Stimulated activated CD4-positive, alpha-beta T cell treated with anti-CD3 and anti-CD28 coated beads, Interleukin-2, amount 100 ng/mL, for 48 hours (primary cell): ENCODE results near the gene REPIN1.
"Not testable (repeated sequence)": the region's sequence is repeated elsewhere in the genome, so short reads cannot be mapped to it uniquely, and the experiment has no call there.

Experiments
- DNase-seq, 2 donors: peaks; one replicate each; pipeline ENCODE4 v3.0.0-alpha.2; 2020

REPIN1 gene

GRCh38 chr7:150378115-150378852, 9.7 kb downstream of the REPIN1 start:
- peak in 1 of 2 donors; percentile 21 for DNase-seq

- peak; percentile 86 to 87 for DNase-seq
Measured at GRCh38 chr7:150378853-150379440, 10.3 kb downstream of the REPIN1 start, which contains the start of gene ZNF775. Gene ZNF775 (plus strand): TSS chr7:150379330. CDS start chr7:150388471, 9,141 bp downstream.

GRCh38 chr7:150379441-150380379, 11.1 kb downstream of the REPIN1 start:
- no peak for DNase-seq

GRCh38 chr7:150380463-150380862, 11.8 kb downstream of the REPIN1 start:
- no peak for DNase-seq

- no peak for DNase-seq
Measured at GRCh38 chr7:150381096-150381495, 12.5 kb downstream of the REPIN1 start.

- DNase-seq, result no peak
Measured at GRCh38 chr7:150381785-150382122, 13.1 kb downstream of the REPIN1 start.

GRCh38 chr7:150382123-150382843, 13.7 kb downstream of the REPIN1 start:
- no peak for DNase-seq

- no peak for DNase-seq
Measured at GRCh38 chr7:150382844-150383225, 14.2 kb downstream of the REPIN1 start.

- no peak for DNase-seq
Measured at GRCh38 chr7:150383710-150384397, 15.2 kb downstream of the REPIN1 start.

- no peak for DNase-seq
Measured at GRCh38 chr7:150384406-150385301, 16.0 kb downstream of the REPIN1 start.

- no peak for DNase-seq
Measured at GRCh38 chr7:150385302-150385723, 16.7 kb downstream of the REPIN1 start.

- not testable (repeated sequence) for DNase-seq
Measured at GRCh38 chr7:150385884-150386283, 17.3 kb downstream of the REPIN1 start.

GRCh38 chr7:150388306-150388705, 19.7 kb downstream of the REPIN1 start:
- no peak for DNase-seq

GRCh38 chr7:150388709-150389531, 20.3 kb downstream of the REPIN1 start:
- DNase-seq, result no peak

- no peak for DNase-seq
Measured at GRCh38 chr7:150389532-150389816, 20.9 kb downstream of the REPIN1 start.

- no peak for DNase-seq
Measured at GRCh38 chr7:150390205-150390604, 21.6 kb downstream of the REPIN1 start.

GRCh38 chr7:150393325-150393724, 24.7 kb downstream of the REPIN1 start:
- no peak for DNase-seq

GRCh38 chr7:150396426-150396825, 27.8 kb downstream of the REPIN1 start:
- DNase-seq, result no peak

GRCh38 chr7:150396851-150397260, 28.2 kb downstream of the REPIN1 start:
- no peak for DNase-seq

GRCh38 chr7:150397346-150398107, 28.9 kb downstream of the REPIN1 start:
- DNase-seq, result no peak
